HUES64 (cell line): Measurements from ENCODE around the gene TIGAR.
A peak's percentile ranks its signal among the peaks of the same experiment; 100 is the strongest.

Experiments used
- H3K27ac ChIP-seq: 2 replicates; pipeline ENCODE4 v1.7.0; 2013; ENCODE audit warnings: low read depth, low read length, inconsistent platforms
- H3K27me3 ChIP-seq: 2 replicates; pipeline ENCODE4 v1.6.1; 2013; ENCODE audit warnings: mild to moderate bottlenecking, low read length; ENCODE audit not compliant: insufficient read depth
- H3K36me3 ChIP-seq: 2 replicates; pipeline ENCODE4 v1.6.1; 2013; ENCODE audit warnings: mild to moderate bottlenecking, low read length; ENCODE audit not compliant: insufficient read depth
- H3K4me1 ChIP-seq: 2 replicates; pipeline ENCODE4 v1.6.1; 2013; ENCODE audit warnings: mild to moderate bottlenecking, low read length, moderate library complexity; ENCODE audit not compliant: insufficient read depth
- H3K4me3 ChIP-seq: 2 replicates; pipeline ENCODE4 v1.5.1; 2013; ENCODE audit warnings: mild to moderate bottlenecking, low read length, moderate library complexity
- H3K9ac ChIP-seq: 2 replicates; pipeline ENCODE4 v1.6.1; 2013; ENCODE audit warnings: mild to moderate bottlenecking, low read depth, low read length
- H3K9me3 ChIP-seq: 2 replicates; pipeline ENCODE4 v1.6.1; 2013; ENCODE audit warnings: low read depth, low read length; ENCODE audit not compliant: insufficient read depth
- WGBS: fragments of 150-250, 120-280 bp; methylation state at CpG from one replicate; pipeline ENCODE4 v1.1.7; 2013; ENCODE audit warnings: missing lambda C conversion rate; 5-methylcytosine and 5-hydroxymethylcytosine counted together

Gene TIGAR

DNA sequence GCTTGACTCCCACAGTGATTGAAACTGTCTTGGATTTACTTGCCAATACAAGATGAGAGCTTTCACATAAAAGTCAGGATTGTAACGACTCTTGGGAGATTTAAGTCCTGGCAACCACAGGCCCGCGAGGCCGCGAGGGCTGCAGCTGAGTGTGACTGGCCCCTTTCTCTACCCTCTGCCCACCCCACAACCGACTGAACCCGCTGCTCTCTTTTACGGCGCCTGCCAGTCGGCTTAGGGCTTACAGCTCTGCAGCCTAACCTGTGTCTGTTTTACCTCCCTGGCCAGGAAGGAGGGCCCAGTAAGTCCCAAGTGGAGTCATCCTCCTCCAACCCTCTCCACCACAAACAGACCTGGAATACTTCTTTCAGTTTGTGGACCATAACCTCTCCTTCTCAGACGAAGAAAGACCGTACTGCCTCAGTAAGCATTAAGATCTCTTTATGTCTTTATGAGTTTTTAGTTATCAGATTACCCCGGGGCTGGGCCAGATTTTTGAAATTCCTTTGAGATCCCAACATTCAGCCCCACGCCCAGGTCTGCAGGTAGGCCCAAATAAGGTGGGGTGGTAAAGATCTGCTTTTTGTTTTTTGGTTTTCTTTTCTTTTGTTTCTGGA lies 12.6 kb upstream of the TIGAR start:
- Histone ChIP-seq H3K4me3 (no peak overlapping the region), H3K27me3 (no peaks in the 10 kb centered on the region), H3K9ac (no peak overlapping the region), H3K27ac (no peak overlapping the region; the same call in 1 of the 2 replicates), H3K9me3 (no peaks in the 10 kb centered on the region), H3K36me3 (peaks cover 25% of the 10 kb centered on the region), H3K4me1 (peaks cover 18% of the 10 kb centered on the region; the same call in 1 of the 2 replicates)
- WGBS = 91% methylated on average over 14 of the region's 14 CpGs

DNA sequence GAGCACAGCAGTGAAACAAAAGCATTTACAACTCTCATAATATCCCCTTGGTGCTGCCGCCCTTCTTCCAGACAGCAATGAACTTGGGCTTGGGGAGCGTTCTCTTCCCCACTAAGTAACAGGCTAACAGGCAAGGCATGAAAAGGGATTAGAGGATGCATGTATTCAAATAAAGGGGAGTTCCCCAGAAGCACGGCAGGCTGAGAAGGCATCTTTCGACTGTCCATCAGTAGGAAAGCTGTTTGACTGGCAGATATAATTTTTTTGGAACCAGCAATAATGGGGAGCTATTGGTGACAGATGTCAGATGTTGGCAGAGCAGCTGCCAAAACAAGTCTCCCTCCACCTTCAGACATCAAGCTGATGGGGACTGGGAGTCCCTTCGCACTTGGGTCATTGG lies 9.2 kb upstream of the TIGAR start:
- Histone ChIP-seq H3K27ac (no peak overlapping the region), H3K9me3 (no peaks in the 10 kb centered on the region), H3K4me1 (peaks cover 12% of the 10 kb centered on the region; the same call in 1 of the 2 replicates), H3K9ac (no peak overlapping the region), H3K27me3 (no peaks in the 10 kb centered on the region), H3K36me3 (no peaks in the 10 kb centered on the region), H3K4me3 (no peak overlapping the region)
- WGBS = 90% methylated on average over 5 of the region's 5 CpGs

DNA sequence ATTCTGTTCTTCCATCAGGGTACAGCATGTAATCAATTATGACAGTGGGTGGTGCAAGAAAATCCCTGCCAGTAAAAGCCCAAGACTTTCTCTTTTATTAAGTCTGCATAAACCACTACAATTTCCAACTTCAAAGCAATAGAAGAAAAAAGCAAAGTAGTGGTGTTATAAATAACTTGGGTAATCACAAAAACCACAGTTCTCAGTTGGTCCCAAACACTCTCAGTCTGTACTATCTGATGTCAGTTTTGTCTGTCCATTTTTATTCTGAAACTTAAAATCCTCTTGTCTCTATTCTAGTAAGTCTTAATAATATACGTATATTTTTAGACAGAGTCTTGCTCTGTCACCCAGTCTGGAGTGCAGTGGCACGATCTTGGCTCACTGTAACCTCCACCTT lies 8.8 kb upstream of the TIGAR start:
- Histone ChIP-seq H3K9ac (no peak overlapping the region), H3K27ac (no peak overlapping the region), H3K9me3 (no peaks in the 10 kb centered on the region), H3K4me3 (no peak overlapping the region), H3K36me3 (no peaks in the 10 kb centered on the region), H3K27me3 (no peaks in the 10 kb centered on the region), H3K4me1 (peaks cover 7% of the 10 kb centered on the region; the same call in 1 of the 2 replicates)
- 93% methylated on average over 2 of the region's 2 CpGs for WGBS

DNA sequence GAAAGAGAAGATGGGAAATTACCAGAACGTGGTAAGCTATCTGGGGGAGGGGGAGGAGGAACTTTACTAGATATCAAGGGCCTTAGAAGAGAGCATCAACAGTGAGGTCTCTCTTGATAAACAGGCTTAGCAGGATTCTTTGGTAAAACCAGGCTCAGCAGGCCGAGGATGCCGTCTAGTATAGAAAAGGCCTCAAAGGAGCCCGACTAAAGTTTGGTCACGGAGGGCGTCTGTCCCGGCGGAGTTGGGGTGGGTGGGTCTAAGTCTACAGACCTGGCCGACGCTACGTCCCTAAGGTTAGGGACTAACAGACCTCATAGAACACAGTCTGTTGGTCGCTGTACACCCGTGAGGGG lies 538 bp upstream of the TIGAR start:
- H3K36me3 ChIP-seq = peaks cover 13% of the 10 kb centered on the region
- H3K9ac ChIP-seq = peak overlapping the region; percentile 71
- H3K4me1 ChIP-seq = 0 out of 2 replicates have a peak, but pooled peaks cover 9% of the 10 kb centered on the region
- peak overlapping the region; percentile 41; the same call in 1 of the 2 replicates for H3K27ac ChIP-seq
- H3K4me3 ChIP-seq = peak overlapping the region; percentile 90
- under 1% methylated on average over 13 of the region's 13 CpGs for WGBS
- peaks cover 13% of the 10 kb centered on the region; the same call in 1 of the 2 replicates for H3K27me3 ChIP-seq
- H3K9me3 ChIP-seq = no peaks in the 10 kb centered on the region

DNA sequence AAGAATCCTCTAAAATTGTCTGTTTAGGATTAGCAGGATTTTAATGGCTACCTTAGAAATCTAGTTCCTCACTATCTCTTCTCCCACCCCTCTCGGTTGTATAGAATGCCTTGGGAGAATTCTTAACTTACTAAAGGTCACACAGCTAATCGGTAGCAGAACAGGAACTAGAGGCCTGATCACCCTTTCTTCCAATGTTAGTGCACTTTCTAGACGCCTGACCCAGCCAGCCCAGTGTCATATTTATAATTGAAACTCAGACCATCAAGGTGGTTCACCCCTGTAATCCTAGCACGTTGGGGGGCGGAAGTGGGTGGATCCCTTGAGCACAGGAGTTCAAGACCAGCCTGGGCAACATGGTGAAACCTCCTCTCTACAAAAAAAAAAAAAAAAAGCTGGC lies 1.7 kb downstream of the TIGAR start:
- no peak overlapping the region for H3K9ac ChIP-seq
- H3K36me3 ChIP-seq = peaks cover 18% of the 10 kb centered on the region
- peaks cover 13% of the 10 kb centered on the region; the same call in 1 of the 2 replicates for H3K27me3 ChIP-seq
- no peak overlapping the region for H3K27ac ChIP-seq
- 87% methylated on average over 5 of the region's 5 CpGs for WGBS
- peak overlapping the region; percentile 90; the same call in 1 of the 2 replicates for H3K4me3 ChIP-seq
- no peaks in the 10 kb centered on the region for H3K9me3 ChIP-seq
- 0 out of 2 replicates have a peak, but pooled peaks cover 9% of the 10 kb centered on the region for H3K4me1 ChIP-seq

DNA sequence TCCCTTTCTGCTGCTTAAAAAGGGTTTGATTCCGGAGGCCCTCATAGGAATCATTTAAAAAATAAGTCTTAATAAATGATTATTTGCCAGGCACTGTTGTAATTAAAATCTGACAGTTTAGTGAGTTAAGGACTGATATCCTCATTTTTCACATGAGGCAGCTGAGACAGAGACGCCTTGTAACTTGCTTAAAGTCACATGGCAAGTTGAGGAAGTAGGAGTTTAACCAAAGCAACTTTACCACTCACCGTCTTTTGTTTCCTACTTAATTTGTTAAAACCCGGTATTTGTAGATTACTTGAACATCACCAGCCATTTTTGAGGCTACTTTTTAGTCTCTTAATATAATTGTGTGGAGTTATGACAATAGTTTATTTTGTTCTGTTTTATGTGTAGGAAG lies 2.4 kb downstream of the TIGAR start:
- H3K9me3 ChIP-seq = no peaks in the 10 kb centered on the region
- no peak overlapping the region for H3K4me3 ChIP-seq
- WGBS = 96% methylated on average over 3 of the region's 4 CpGs
- H3K27ac ChIP-seq = no peak overlapping the region
- H3K27me3 ChIP-seq = peaks cover 7% of the 10 kb centered on the region; the same call in 1 of the 2 replicates
- H3K36me3 ChIP-seq = peaks cover 18% of the 10 kb centered on the region
- no peak overlapping the region for H3K9ac ChIP-seq
- H3K4me1 ChIP-seq = 0 out of 2 replicates have a peak, but pooled peaks cover 9% of the 10 kb centered on the region

DNA sequence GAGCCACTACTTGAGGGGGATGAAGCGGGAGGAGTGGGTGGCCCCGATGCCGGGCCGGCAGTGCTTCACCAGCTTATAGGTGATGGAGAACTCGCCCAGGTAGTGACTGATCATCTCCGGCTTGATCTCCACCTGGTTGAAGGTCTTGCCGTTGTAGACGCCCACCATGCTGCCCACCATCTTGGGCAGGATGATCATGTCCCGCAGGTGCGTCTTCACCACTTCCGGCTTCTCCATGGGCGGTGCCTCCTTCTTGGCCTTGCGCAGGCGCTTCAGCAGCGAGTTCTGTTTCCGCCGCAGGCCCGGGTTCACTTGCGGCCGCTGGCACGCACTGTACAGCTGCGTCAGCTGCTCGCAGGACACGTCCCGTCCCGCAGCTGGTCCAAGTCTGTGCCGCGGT lies 3.4 kb downstream of the TIGAR start:
- no peaks in the 10 kb centered on the region for H3K9me3 ChIP-seq
- no peaks in the 10 kb centered on the region for H3K27me3 ChIP-seq
- H3K36me3 ChIP-seq = peaks cover 19% of the 10 kb centered on the region
- 97% methylated on average over 28 of the region's 28 CpGs for WGBS
- H3K4me1 ChIP-seq = 0 out of 2 replicates have a peak, but pooled peaks cover 9% of the 10 kb centered on the region
- no peak overlapping the region for H3K27ac ChIP-seq
- H3K4me3 ChIP-seq = no peak overlapping the region
- no peak overlapping the region for H3K9ac ChIP-seq

DNA sequence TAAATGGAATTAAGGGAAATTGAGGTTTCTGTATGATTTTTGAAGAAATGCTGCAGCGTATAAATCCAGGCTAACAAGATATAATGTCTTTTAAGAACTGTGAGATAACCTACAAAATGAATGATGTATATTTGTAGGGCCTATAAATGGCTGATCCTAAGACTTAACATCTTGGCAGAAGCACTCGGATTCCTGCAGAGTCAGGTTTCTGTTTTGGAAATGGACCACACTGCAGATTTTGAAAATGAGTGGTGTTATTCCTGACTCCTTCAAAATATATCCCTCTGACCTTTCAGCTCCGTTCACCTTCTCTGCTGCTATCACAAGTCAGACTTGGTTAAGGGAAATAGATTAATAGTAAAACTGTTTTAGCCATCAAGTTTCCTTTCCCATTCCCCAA lies 5.0 kb downstream of the TIGAR start:
- 98% methylated on average over 2 of the region's 3 CpGs for WGBS
- Histone ChIP-seq H3K36me3 (peaks cover 32% of the 10 kb centered on the region), H3K27ac (no peak overlapping the region), H3K9ac (no peak overlapping the region), H3K27me3 (no peaks in the 10 kb centered on the region), H3K4me3 (no peak overlapping the region), H3K4me1 (0 out of 2 replicates have a peak, but pooled peaks cover 6% of the 10 kb centered on the region), H3K9me3 (no peaks in the 10 kb centered on the region)

DNA sequence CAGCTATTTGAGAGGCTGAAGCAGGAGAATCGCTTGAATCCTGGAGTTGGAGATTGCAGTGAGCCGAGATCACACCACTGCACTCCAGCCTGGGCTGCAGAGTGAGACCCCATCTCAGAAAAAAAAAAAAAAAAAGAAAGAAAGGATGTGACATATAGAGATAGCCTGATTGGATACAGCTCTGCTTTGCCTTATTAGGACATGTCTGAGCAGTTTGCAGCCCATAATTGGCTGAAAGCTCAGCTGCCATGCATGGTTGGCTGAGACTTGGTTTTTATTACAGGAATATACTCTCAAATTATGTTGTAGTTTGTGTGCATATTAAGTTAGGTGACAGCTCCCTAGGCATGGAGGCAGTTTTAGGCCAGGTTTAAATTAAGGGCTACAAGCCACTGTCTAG lies 6.3 kb downstream of the TIGAR start:
- Histone ChIP-seq H3K36me3 (peaks cover 40% of the 10 kb centered on the region), H3K4me1 (0 out of 2 replicates have a peak, but pooled peaks cover 4% of the 10 kb centered on the region), H3K27ac (no peak overlapping the region), H3K9ac (no peak overlapping the region), H3K9me3 (no peaks in the 10 kb centered on the region), H3K4me3 (no peak overlapping the region), H3K27me3 (no peaks in the 10 kb centered on the region)
- 95% methylated on average over 2 of the region's 2 CpGs for WGBS

DNA sequence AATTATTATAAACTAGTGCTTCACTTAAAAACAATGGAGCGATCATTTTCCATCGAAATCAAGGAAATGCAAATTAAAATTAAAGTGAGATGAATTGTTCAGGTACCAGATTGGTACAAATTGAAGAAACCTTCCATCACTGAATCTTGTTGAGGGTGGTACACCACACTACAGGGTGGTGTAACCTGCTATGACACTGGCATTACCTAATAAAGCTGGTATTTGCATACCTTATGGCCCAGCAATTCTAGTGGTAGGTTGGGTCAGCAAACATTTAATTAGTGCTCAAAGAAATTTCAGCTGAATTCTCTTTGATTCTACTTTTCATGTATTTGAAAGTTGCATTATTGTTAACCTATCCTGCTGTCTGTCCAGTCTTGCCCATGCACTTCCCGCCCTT lies 9.2 kb downstream of the TIGAR start:
- Histone ChIP-seq H3K36me3 (peaks cover 48% of the 10 kb centered on the region), H3K9ac (no peak overlapping the region)

DNA sequence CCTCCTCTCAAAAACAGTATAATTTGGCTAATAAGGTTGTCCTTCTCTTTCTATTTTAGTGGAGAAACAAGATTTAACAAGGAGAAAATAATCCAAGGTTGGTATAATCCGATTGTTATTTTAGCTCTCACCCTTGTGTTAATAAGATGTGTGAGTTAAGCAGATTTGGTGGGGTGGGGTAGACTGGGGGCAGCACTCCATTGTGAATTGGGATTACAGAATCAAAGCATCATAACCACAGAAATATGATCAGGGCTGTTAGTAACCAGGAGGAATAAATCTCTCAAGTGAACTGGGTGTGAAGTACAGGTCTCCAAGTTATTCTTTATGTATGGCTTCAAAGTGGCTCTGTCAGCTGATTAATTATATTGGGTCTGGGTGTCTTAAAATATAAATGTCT lies 10.2 kb downstream of the TIGAR start:
- 93% methylated on average over 1 of the region's 1 CpG for WGBS
- H3K4me1 ChIP-seq = no peaks in the 10 kb centered on the region

More for the DNA sequence above, 9.2 kb downstream of the TIGAR start:
- WGBS = 94% methylated on average over 3 of the region's 3 CpGs
- H3K27me3 ChIP-seq = no peaks in the 10 kb centered on the region
- H3K27ac ChIP-seq = no peak overlapping the region
- H3K4me1 ChIP-seq = no peaks in the 10 kb centered on the region
- H3K9me3 ChIP-seq = no peaks in the 10 kb centered on the region
- no peak overlapping the region for H3K4me3 ChIP-seq

More for the DNA sequence above, 10.2 kb downstream of the TIGAR start:
- H3K4me3 ChIP-seq = no peak overlapping the region
- H3K36me3 ChIP-seq = peaks cover 53% of the 10 kb centered on the region
- H3K9ac ChIP-seq = no peak overlapping the region
- no peak overlapping the region for H3K27ac ChIP-seq
- H3K9me3 ChIP-seq = no peaks in the 10 kb centered on the region
- no peaks in the 10 kb centered on the region for H3K27me3 ChIP-seq
